GM19328 (cell line): Measurements from ENCODE around the gene AMN.

Source experiments
- ATAC-seq: cut with Tn5 transposase; IDR thresholded peaks from one replicate; pipeline ENCODE4 v1.9.1; 2021; ENCODE audit warnings: mild to moderate bottlenecking, moderate library complexity; ENCODE audit not compliant: unreplicated experiment

AMN gene

GRCh38 chr14:102898776-102899515, 23.5 kb upstream of the AMN start:
- no peak for ATAC-seq

- ATAC-seq: no peak
These were observed 23.0 kb upstream of the AMN start for GRCh38 chr14:102899516-102899900.

- ATAC-seq: peak; percentile 45
These were observed 21.6 kb upstream of the AMN start for GRCh38 chr14:102900631-102901571.

GRCh38 chr14:102901633-102902032, 20.8 kb upstream of the AMN start:
- peak; percentile 63 for ATAC-seq

- ATAC-seq: no peak
These were observed 20.4 kb upstream of the AMN start for GRCh38 chr14:102902086-102902485.

GRCh38 chr14:102902523-102903247, 19.8 kb upstream of the AMN start:
- ATAC-seq: no peak

- no peak for ATAC-seq
These were observed 19.1 kb upstream of the AMN start for GRCh38 chr14:102903248-102903888.

- ATAC-seq: no peak
These were observed 18.5 kb upstream of the AMN start for GRCh38 chr14:102903889-102904512.

GRCh38 chr14:102905116-102906108, 17.1 kb upstream of the AMN start:
- no peak for ATAC-seq

GRCh38 chr14:102906616-102907302, 15.7 kb upstream of the AMN start:
- no peak for ATAC-seq

GRCh38 chr14:102907303-102907844, 15.1 kb upstream of the AMN start:
- no peak for ATAC-seq

GRCh38 chr14:102907980-102908730, 14.3 kb upstream of the AMN start:
- ATAC-seq: no peak

GRCh38 chr14:102908766-102909455, 13.6 kb upstream of the AMN start:
- no peak for ATAC-seq

- no peak for ATAC-seq
These were observed 13.0 kb upstream of the AMN start for GRCh38 chr14:102909462-102909861.

- no peak for ATAC-seq
These were observed 12.6 kb upstream of the AMN start for GRCh38 chr14:102909911-102910310.

GRCh38 chr14:102910442-102910841, 12.0 kb upstream of the AMN start:
- ATAC-seq: no peak

- no peak for ATAC-seq
These were observed 10.9 kb upstream of the AMN start for GRCh38 chr14:102911541-102911951.
